GM12801 (cell line): ENCODE results near the gene PIGR.

Experiments
- TF ChIP-seq, protein P1 (sequence below): IDR thresholded peaks from one replicate; pipeline ENCODE4 v1.5.1; 2011; ENCODE audit warnings: control low read depth; ENCODE audit not compliant: insufficient read length; ENCODE audit errors: extremely low read depth

PIGR gene

DNA sequence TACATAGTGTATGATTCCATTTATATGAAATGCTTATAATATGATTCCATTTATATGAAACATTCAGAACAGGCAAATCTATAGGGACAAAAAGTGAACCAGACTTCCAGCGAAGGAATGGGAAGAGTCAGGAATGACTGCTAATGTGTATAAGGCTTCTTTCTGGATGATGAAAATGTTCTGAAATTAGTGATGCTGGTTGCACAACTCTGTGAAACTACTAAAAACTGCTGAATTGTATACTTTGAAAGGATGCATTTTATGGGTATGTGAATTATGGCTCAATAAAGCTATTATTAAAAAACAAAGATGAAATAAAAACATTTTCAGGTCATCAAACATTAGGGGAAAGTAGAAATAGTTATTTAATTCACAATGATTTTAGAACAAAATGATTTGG lies 63.1 kb downstream of the PIGR start:
- TF ChIP-seq, protein P1, sequence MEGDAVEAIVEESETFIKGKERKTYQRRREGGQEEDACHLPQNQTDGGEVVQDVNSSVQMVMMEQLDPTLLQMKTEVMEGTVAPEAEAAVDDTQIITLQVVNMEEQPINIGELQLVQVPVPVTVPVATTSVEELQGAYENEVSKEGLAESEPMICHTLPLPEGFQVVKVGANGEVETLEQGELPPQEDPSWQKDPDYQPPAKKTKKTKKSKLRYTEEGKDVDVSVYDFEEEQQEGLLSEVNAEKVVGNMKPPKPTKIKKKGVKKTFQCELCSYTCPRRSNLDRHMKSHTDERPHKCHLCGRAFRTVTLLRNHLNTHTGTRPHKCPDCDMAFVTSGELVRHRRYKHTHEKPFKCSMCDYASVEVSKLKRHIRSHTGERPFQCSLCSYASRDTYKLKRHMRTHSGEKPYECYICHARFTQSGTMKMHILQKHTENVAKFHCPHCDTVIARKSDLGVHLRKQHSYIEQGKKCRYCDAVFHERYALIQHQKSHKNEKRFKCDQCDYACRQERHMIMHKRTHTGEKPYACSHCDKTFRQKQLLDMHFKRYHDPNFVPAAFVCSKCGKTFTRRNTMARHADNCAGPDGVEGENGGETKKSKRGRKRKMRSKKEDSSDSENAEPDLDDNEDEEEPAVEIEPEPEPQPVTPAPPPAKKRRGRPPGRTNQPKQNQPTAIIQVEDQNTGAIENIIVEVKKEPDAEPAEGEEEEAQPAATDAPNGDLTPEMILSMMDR: no peak

DNA sequence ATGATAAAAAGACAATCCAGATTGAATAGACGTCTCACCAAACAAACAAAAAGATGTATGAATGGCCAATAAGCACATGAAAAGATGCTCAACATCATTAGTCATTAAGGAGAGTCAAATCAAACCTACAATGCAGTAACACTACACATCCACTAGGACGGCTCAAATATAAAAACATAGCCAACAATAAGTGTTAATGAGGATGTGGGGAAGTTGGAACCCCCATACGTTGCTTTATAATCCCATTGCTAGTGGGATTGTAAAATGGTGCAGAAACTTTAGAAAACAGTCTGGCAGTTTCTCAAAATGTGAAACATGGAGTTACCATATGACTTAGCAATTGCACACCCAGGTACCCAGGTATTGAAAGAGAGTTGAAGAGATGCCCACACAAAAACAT lies 63.7 kb downstream of the PIGR start:
- TF ChIP-seq, protein P1: no peak

- TF ChIP-seq, protein P1: no peak
These were observed 66.0 kb downstream of the PIGR start for GRCh38 chr1:206880314-206880713.
